CD8-positive, alpha-beta memory T cell (primary cell): ENCODE data around the gene RFX4. TPM values are rescaled to one million over a fixed set of nuclear protein-coding genes. Genes with fewer than 3 reads are reported as not detected.

Experiments
- CTCF ChIA-PET: fragments of 350-600 bp; sonication (Branson Sonifier 250); formaldehyde crosslinking; loops from one replicate; lab custom pipeline; 2021; ENCODE audit warnings: antibody characterized with exemption; lab: Charles Lee
- POLR2A ChIA-PET: fragments of 350-600 bp; sonication (Branson Sonifier 250); formaldehyde crosslinking; loops from one replicate; lab custom pipeline; 2021; ENCODE audit warnings: antibody characterized with exemption; lab: Charles Lee
- DNase-seq, 5 donors: peaks; one replicate each; pipeline versions ENCODE4 v3.0.0 to v3.0.0-alpha.2; 2020 to 2022; ENCODE audit warnings: mixed read lengths in 1 of 5
- H3K27ac ChIP-seq: one replicate; pipeline ENCODE4 v1.7.0; 2013; ENCODE audit warnings: low read depth, mild to moderate bottlenecking, low read length, moderate library complexity
- H3K27me3 ChIP-seq: 2 replicates; pipeline ENCODE4 v1.7.0; 2013; ENCODE audit warnings: low read length, mild to moderate bottlenecking; ENCODE audit not compliant: insufficient read depth, poor library complexity, severe bottlenecking
- H3K36me3 ChIP-seq: 2 replicates; pipeline ENCODE4 v1.7.0; 2013; ENCODE audit warnings: mild to moderate bottlenecking, low read length, moderate library complexity; ENCODE audit not compliant: insufficient read depth
- H3K4me1 ChIP-seq: 2 replicates; pipeline ENCODE4 v1.7.0; 2013; ENCODE audit warnings: mild to moderate bottlenecking, low read length, moderate library complexity; ENCODE audit not compliant: insufficient read depth
- H3K4me3 ChIP-seq: 2 replicates; pipeline ENCODE4 v1.7.0; 2013; ENCODE audit warnings: mild to moderate bottlenecking, low read length
- H3K9me3 ChIP-seq: 2 replicates; pipeline ENCODE4 v1.7.0; 2013; ENCODE audit warnings: mild to moderate bottlenecking, low read length
- H3K27ac Mint-ChIP-seq, 8 donors: one replicate each; pipeline ENCODE4 v1.8.0; 2020 to 2021; ENCODE audit warnings: mixed read lengths in 8 of 8, mild to moderate bottlenecking in 6 of 8, inconsistent platforms in 3 of 8, moderate library complexity in 3 of 8
- H3K27me3 Mint-ChIP-seq, 2 donors: one replicate each; pipeline ENCODE4 v1.8.0; 2020 to 2021; ENCODE audit warnings: mixed read lengths in 2 of 2, mild to moderate bottlenecking in 1 of 2, moderate library complexity in 1 of 2
- H3K36me3 Mint-ChIP-seq, 3 donors: one replicate each; pipeline ENCODE4 v1.8.0; 2020 to 2021; ENCODE audit warnings: mixed read lengths in 3 of 3, inconsistent platforms in 1 of 3, mild to moderate bottlenecking in 1 of 3
- H3K4me1 Mint-ChIP-seq, 3 donors: one replicate each; pipeline ENCODE4 v1.8.0; 2020 to 2021; ENCODE audit warnings: mixed read lengths in 3 of 3, inconsistent platforms in 1 of 3, mild to moderate bottlenecking in 1 of 3
- H3K4me3 Mint-ChIP-seq, 7 donors: one replicate each; pipeline ENCODE4 v1.8.0; 2020 to 2021; ENCODE audit warnings: mixed read lengths in 7 of 7, mild to moderate bottlenecking in 6 of 7, moderate library complexity in 4 of 7, inconsistent platforms in 2 of 7
- H3K9me3 Mint-ChIP-seq, 5 donors: one replicate each; pipeline ENCODE4 v1.8.0; 2020 to 2022; ENCODE audit warnings: mixed read lengths in 5 of 5, mild to moderate bottlenecking in 3 of 5, moderate library complexity in 2 of 5, inconsistent platforms in 1 of 5
- polyA plus RNA-seq: library from polyadenylated mRNA; unstranded; fragments of 300-500 nt; fragmentation: Illumina TruSeq; gene quantifications from one replicate; pipeline ENCODE4 v1.2.3, GENCODE V29; 2021
- total RNA-seq, 2 experiments: library from RNA; stranded (reverse); gene quantifications; one replicate each; pipeline ENCODE4 v1.2.3, GENCODE V29; 2021

RFX4 gene
- total and polyA plus RNA-seq, 3 experiments from 2014 or later = not detected

GRCh38 chr12:106679574-106679973, 96.8 kb downstream of the RFX4 start:
- no peak overlapping the region for H3K4me3 ChIP-seq
- no peaks in the 10 kb centered on the region for H3K9me3 Mint-ChIP-seq
- no peak overlapping the region for H3K27ac Mint-ChIP-seq
- H3K36me3 ChIP-seq = no peaks in the 10 kb centered on the region
- H3K27me3 ChIP-seq = no peaks in the 10 kb centered on the region
- no peak for DNase-seq
- ChIA-PET CTCF (no interaction called here), POLR2A (no interaction called here)
- H3K36me3 Mint-ChIP-seq = peaks cover 0 to 3% (median 0%) of the 10 kb centered on the region in 3 donors
- peaks cover 0 to 3% (median 0%) of the 10 kb centered on the region in 3 donors for H3K4me1 Mint-ChIP-seq
- H3K27me3 Mint-ChIP-seq = peaks cover 4 to 14% of the 10 kb centered on the region in 2 donors
- no peak overlapping the region for H3K4me3 Mint-ChIP-seq
- no peaks in the 10 kb centered on the region for H3K4me1 ChIP-seq
- no peaks in the 10 kb centered on the region for H3K9me3 ChIP-seq
- no peak overlapping the region for H3K27ac ChIP-seq

- H3K9me3 ChIP-seq = no peaks in the 10 kb centered on the region
- H3K36me3 Mint-ChIP-seq = peaks cover 0 to 3% (median 0%) of the 10 kb centered on the region in 3 donors
- H3K4me3 ChIP-seq = no peak overlapping the region
- peak overlapping the region in 1 of 8 donors; percentile 9 for H3K27ac Mint-ChIP-seq
- no peaks in the 10 kb centered on the region for H3K27me3 ChIP-seq
- H3K4me1 ChIP-seq = no peaks in the 10 kb centered on the region
- no peaks in the 10 kb centered on the region for H3K9me3 Mint-ChIP-seq
- CTCF ChIA-PET = interaction anchor here (0.6 kb wide), 1 partner anchor 1699 kb away, joined by 3 read pairs; no protein-coding TSS in a partner anchor
- POLR2A ChIA-PET = no interaction called here
- no peak for DNase-seq
- no peaks in the 10 kb centered on the region for H3K36me3 ChIP-seq
- no peak overlapping the region for H3K27ac ChIP-seq
- no peak overlapping the region for H3K4me3 Mint-ChIP-seq
- H3K4me1 Mint-ChIP-seq = peaks cover 0 to 3% (median 0%) of the 10 kb centered on the region in 3 donors
- H3K27me3 Mint-ChIP-seq = peaks cover 4 to 9% of the 10 kb centered on the region in 2 donors
Observed at GRCh38 chr12:106680280-106680679, 97.5 kb downstream of the RFX4 start.

- Histone ChIP-seq H3K4me1 (no peaks in the 10 kb centered on the region), H3K9me3 (no peaks in the 10 kb centered on the region), H3K36me3 (no peaks in the 10 kb centered on the region), H3K4me3 (no peak overlapping the region), H3K27me3 (no peaks in the 10 kb centered on the region), H3K27ac (no peak overlapping the region)
- H3K4me3 Mint-ChIP-seq = no peak overlapping the region
- ChIA-PET POLR2A (no interaction called here), CTCF (no interaction called here)
- H3K4me1 Mint-ChIP-seq = peaks cover 0 to 3% (median 0%) of the 10 kb centered on the region in 3 donors
- H3K36me3 Mint-ChIP-seq = no peaks in the 10 kb centered on the region
- H3K27ac Mint-ChIP-seq = peak overlapping the region in 1 of 8 donors; percentile 35
- no peaks in the 10 kb centered on the region for H3K9me3 Mint-ChIP-seq
- DNase-seq = no peak
- H3K27me3 Mint-ChIP-seq = peaks cover 0 to 4% of the 10 kb centered on the region in 2 donors
Observed at GRCh38 chr12:106681210-106681609, 98.4 kb downstream of the RFX4 start.

GRCh38 chr12:106682594-106683234, 99.9 kb downstream of the RFX4 start:
- H3K4me1 Mint-ChIP-seq = peaks cover 0 to 3% (median 0%) of the 10 kb centered on the region in 3 donors
- ChIA-PET POLR2A (no interaction called here), CTCF (no interaction called here)

GRCh38 chr12:106684497-106684896, 101.7 kb downstream of the RFX4 start:
- CTCF ChIA-PET = no interaction called here
- H3K27ac Mint-ChIP-seq = no peak overlapping the region

More at GRCh38 chr12:106682594-106683234, 99.9 kb downstream of the RFX4 start:
- Mint-ChIP-seq H3K27ac (peak overlapping the region in 2 of 8 donors; percentile 42 to 66), H3K9me3 (no peaks in the 10 kb centered on the region), H3K4me3 (no peak overlapping the region), H3K27me3 (peaks cover 0 to 2% of the 10 kb centered on the region in 2 donors), H3K36me3 (no peaks in the 10 kb centered on the region)
- Histone ChIP-seq H3K36me3 (no peaks in the 10 kb centered on the region), H3K27me3 (no peaks in the 10 kb centered on the region), H3K4me1 (no peaks in the 10 kb centered on the region), H3K4me3 (no peak overlapping the region), H3K9me3 (no peaks in the 10 kb centered on the region), H3K27ac (no peak overlapping the region)
- DNase-seq = peak in 1 of 5 donors; percentile 1

GRCh38 chr12:106685381-106685780, 102.6 kb downstream of the RFX4 start:
- H3K27ac ChIP-seq = no peak overlapping the region
- H3K4me3 Mint-ChIP-seq = no peak overlapping the region
- H3K4me3 ChIP-seq = no peak overlapping the region
- peaks cover 0 to 1% of the 10 kb centered on the region in 2 donors for H3K27me3 Mint-ChIP-seq
- H3K27me3 ChIP-seq = no peaks in the 10 kb centered on the region
- DNase-seq = no peak
- ChIA-PET POLR2A (no interaction called here), CTCF (no interaction called here)
- no peaks in the 10 kb centered on the region for H3K36me3 Mint-ChIP-seq
- H3K9me3 ChIP-seq = no peaks in the 10 kb centered on the region
- H3K9me3 Mint-ChIP-seq = no peaks in the 10 kb centered on the region
- H3K4me1 Mint-ChIP-seq = peaks cover 0 to 3% (median 0%) of the 10 kb centered on the region in 3 donors
- no peaks in the 10 kb centered on the region for H3K4me1 ChIP-seq
- peak overlapping the region in 2 of 8 donors; percentile 6 to 33 for H3K27ac Mint-ChIP-seq
- H3K36me3 ChIP-seq = no peaks in the 10 kb centered on the region

More at GRCh38 chr12:106684497-106684896, 101.7 kb downstream of the RFX4 start:
- H3K4me3 ChIP-seq = no peak overlapping the region
- H3K27me3 Mint-ChIP-seq = peaks cover 0 to 1% of the 10 kb centered on the region in 2 donors
- no peak for DNase-seq
- no peaks in the 10 kb centered on the region for H3K27me3 ChIP-seq
- no peaks in the 10 kb centered on the region for H3K36me3 Mint-ChIP-seq
- no peak overlapping the region for H3K4me3 Mint-ChIP-seq
- H3K9me3 ChIP-seq = no peaks in the 10 kb centered on the region
- no peak overlapping the region for H3K27ac ChIP-seq
- H3K9me3 Mint-ChIP-seq = no peaks in the 10 kb centered on the region
- no peaks in the 10 kb centered on the region for H3K4me1 ChIP-seq
- no peaks in the 10 kb centered on the region for H3K36me3 ChIP-seq
- H3K4me1 Mint-ChIP-seq = peaks cover 0 to 3% (median 0%) of the 10 kb centered on the region in 3 donors
- POLR2A ChIA-PET = no interaction called here

GRCh38 chr12:106687672-106688071, 104.9 kb downstream of the RFX4 start:
- POLR2A ChIA-PET = no interaction called here
- H3K4me1 ChIP-seq = no peaks in the 10 kb centered on the region
- H3K36me3 Mint-ChIP-seq = peaks cover 0 to 5% (median 0%) of the 10 kb centered on the region in 3 donors
- CTCF ChIA-PET = no interaction called here
- no peak overlapping the region for H3K27ac ChIP-seq
- no peak overlapping the region for H3K4me3 Mint-ChIP-seq
- no peaks in the 10 kb centered on the region for H3K36me3 ChIP-seq
- peaks cover 0 to 3% (median 0%) of the 10 kb centered on the region in 3 donors for H3K4me1 Mint-ChIP-seq
- H3K9me3 ChIP-seq = no peaks in the 10 kb centered on the region
- H3K4me3 ChIP-seq = no peak overlapping the region
- no peak for DNase-seq
- H3K27me3 Mint-ChIP-seq = peaks cover 0 to 1% of the 10 kb centered on the region in 2 donors
- H3K27me3 ChIP-seq = no peaks in the 10 kb centered on the region
- no peaks in the 10 kb centered on the region for H3K9me3 Mint-ChIP-seq
- peak overlapping the region in 1 of 8 donors; percentile 55 for H3K27ac Mint-ChIP-seq

- H3K36me3 Mint-ChIP-seq = peaks cover 0 to 5% (median 0%) of the 10 kb centered on the region in 3 donors
- DNase-seq = no peak
- H3K27ac ChIP-seq = no peak overlapping the region
- H3K4me3 Mint-ChIP-seq = no peak overlapping the region
- no peak overlapping the region for H3K27ac Mint-ChIP-seq
- ChIA-PET POLR2A (no interaction called here), CTCF (interaction anchor here (1.5 kb wide), 1 partner anchor 18 kb away, joined by 4 read pairs; no protein-coding TSS in a partner anchor)
- no peaks in the 10 kb centered on the region for H3K4me1 ChIP-seq
- no peaks in the 10 kb centered on the region for H3K4me1 Mint-ChIP-seq
- no peak overlapping the region for H3K4me3 ChIP-seq
- H3K27me3 ChIP-seq = no peaks in the 10 kb centered on the region
- no peaks in the 10 kb centered on the region for H3K9me3 ChIP-seq
- peaks cover 0 to 1% of the 10 kb centered on the region in 2 donors for H3K27me3 Mint-ChIP-seq
- no peaks in the 10 kb centered on the region for H3K36me3 ChIP-seq
- H3K9me3 Mint-ChIP-seq = no peaks in the 10 kb centered on the region
Observed at GRCh38 chr12:106690569-106691305, 107.9 kb downstream of the RFX4 start.
